Measurements from ENCODE around the gene DEFB125.
"Not testable (repeated sequence)": the region's sequence is repeated elsewhere in the genome, so short reads cannot be mapped to it uniquely, and the experiment has no call there.

Gene DEFB125

GRCh38 chr20:87401-87800, at the start of gene DEFB125:
Gene DEFB125, plus strand, starts transcription at chr20:87672. Its CDS starts 38 bp downstream, at chr20:87710.
- no peak for DNase-seq

DNA sequence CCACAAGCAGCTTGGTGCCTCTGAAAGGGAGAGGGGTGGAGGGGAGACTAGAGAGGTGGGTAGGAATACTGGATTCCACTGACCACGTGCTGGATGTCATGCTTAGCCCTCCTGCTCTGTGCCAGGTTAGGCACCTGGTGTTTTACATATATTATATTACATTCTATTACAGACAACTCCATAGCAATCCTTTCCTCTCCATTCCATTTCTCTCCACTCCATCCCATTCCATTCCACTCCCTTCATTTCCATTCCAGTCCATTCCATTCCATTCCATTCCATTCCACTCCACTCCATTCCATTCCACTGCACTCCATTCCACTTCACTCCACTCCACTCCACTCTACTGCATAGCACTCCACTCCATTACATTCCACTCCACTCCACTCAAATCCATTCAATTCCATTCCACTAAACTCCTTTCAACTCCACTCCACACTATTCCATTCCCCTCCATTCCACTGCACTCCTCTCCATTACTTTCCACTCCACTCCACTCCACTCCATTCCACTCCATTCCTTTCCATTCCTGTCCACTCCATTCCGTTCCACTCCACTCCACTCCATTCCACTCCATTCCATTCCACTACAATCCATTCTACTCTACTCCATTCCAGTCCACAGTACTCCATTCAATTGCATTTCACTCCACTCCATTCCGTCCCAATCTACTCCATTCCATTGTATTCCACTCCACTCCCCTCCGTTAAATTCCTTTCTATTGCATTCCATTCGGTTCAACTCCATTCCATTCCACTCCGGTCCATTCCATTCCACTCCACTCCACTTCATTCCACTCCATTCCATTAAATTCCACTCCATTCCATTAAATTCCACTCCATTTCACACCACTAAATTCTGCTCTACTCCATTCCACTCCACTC, 27.2 kb upstream of the DEFB125 start:
- no peak for DNase-seq

- DNase-seq: no peak
These were observed 26.2 kb upstream of the DEFB125 start for GRCh38 chr20:61230-61629.

DNA sequence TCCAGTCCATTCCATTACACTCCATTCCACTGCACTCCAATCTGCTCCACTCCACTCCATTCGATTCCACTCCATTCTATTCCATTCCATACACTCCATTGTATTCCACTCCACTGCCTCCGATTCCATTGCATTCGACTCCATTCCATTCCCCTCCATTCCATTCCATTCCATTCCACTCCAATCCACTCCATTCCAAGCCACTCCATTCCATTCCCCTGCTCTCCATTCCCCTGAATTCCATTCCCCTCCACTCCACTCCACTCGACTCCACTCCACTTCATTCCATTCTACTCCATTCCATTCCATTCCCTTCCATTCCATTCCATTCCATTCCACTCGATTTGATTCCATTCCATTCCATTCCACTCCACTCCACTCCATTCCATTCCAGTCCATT, 25.7 kb upstream of the DEFB125 start:
- DNase-seq: no peak

DNA sequence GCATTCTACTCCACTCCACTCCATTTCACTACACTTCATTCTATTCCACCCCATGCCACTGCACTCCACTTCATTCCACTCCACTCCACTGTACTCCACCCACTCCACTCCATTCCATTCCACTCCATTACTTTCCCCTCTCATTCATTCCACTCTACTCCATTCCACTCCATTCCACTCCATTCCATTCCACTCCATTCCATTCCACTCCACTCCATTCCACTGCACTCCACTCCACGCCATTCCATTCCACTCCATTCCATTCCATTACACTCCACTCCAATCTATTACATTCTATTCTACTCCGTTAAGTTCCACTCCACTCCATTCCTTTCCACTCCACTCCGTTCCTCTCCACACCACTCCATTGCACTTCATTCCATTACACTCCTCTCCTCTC, 25.0 kb upstream of the DEFB125 start:
- no peak for DNase-seq

DNA sequence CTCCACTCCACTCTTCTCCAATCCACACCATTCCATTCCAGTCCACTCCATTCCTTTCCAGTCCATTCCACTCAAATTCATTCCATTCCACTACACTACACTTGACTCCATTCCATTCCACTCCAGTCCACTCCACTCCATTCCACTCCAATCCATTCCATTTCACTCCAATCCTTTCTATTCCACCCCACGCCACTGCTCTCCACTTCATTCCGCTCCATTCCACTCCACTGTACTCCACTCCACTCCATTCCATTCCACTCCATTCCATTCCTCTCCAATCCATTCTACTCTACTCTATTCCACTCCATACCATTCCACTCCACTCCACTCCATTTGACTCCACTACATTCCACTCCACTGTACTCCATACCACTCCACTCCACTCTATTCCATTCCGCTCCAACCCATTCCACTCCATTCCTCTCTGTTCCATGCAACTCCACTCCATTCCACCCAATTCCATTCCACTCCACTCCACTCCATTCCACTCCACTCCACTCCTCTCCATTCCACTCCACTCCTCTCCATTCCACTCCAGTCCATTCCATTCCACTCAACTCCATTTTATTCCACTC, 23.4 kb upstream of the DEFB125 start:
- no peak for DNase-seq

DNA sequence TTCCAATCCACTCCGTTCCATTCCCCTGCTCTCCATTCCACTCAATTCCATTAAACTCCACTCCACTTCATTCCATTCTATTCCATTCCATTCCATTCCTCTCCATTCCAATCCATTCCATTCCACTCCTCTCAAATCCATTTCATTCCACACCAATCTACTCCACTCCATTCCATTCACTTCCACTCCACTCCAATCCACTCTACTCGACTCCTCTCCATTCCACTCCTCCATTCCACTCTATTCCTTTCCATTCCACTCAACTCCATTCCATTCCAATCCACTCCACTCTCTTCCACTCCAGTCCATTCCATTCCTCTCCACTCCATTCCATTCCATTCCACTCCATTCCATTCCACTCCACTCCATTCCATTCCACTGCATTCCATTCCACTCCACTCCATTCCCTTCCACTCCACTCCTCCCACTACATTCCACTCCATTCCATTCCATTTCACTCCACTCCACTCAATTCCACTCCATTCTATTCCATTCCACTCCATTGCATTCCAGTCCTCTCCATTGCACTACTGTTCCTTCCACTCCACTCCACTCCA, 22.6 kb upstream of the DEFB125 start:
- no peak for DNase-seq

- DNase-seq: no peak
These were observed 10.2 kb upstream of the DEFB125 start for GRCh38 chr20:77231-77630.

DNA sequence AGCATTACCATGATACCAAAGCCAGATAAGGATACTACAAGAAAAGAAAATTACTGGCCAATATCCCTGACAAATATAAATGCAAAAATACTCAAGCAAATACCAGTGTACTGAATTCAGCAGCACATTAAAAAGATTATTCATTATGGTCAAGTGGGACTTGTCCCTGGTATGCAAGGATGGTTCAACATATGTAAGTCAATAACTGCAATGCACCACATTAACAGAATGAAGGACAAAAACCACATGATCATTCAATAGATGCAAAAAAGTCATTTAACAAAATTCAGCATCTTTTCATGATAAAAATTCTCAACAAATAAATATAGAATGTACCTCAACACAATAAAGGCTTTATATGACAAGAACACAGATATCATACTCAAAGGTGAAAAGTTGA, 9.1 kb upstream of the DEFB125 start:
- DNase-seq: no peak

DNA sequence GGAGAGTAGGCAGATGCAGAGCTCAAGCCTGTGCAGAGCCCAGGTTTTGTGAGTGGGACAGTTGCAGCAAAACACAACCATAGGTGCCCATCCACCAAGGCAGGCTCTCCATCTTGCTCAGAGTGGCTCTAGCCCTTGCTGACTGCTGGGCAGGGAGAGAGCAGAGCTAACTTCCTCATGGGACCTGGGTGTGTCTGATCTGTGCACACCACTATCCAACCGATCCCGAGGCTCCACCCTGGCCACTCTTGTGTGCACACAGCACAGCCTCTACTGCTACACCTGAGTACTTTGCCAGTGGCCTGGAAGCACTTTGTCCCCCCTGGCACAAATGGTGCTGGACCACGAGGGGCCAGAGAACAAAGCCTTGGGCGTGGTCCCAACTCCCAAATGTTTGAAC, 7.9 kb upstream of the DEFB125 start:
- DNase-seq: no peak

- DNase-seq: no peak
These were observed 3.2 kb downstream of the DEFB125 start for GRCh38 chr20:90651-91050.

GRCh38 chr20:93641-94040, 6.2 kb downstream of the DEFB125 start:
- DNase-seq: no peak

GRCh38 chr20:95215-95614, 7.7 kb downstream of the DEFB125 start:
- DNase-seq: no peak

GRCh38 chr20:97691-98090, 10.2 kb downstream of the DEFB125 start:
- not testable (repeated sequence) for DNase-seq

DNA sequence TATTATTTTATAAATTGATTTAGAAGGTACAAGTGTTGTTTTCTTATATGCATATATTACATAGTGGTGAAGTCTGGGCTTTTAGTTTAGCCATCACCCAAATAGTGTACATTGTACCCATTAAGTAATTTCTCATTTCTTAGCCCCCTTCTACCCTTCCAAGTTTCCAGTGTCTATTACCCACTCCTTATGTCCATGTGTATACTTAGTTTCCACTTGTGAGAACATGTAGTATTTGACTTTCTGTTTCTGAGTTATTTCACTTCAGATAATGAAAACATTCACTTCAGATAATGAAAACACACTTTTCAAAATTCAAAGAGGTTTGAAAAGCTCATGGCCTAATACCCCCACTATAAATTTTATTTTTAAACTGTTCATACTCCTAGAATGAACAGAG, 14.5 kb downstream of the DEFB125 start:
- DNase-seq: no peak

- no peak for DNase-seq
These were observed 16.0 kb downstream of the DEFB125 start for GRCh38 chr20:103456-103855.

- DNase-seq: no peak
These were observed 24.9 kb downstream of the DEFB125 start for GRCh38 chr20:112396-112795.

GRCh38 chr20:117518-117917, 30.0 kb downstream of the DEFB125 start:
- no peak for DNase-seq

- DNase-seq: not testable (repeated sequence)
These were observed 42.4 kb downstream of the DEFB125 start for GRCh38 chr20:129786-130323.

GRCh38 chr20:137668-138490, 50.4 kb downstream of the DEFB125 start:
- no peak for DNase-seq

- no peak for DNase-seq
These were observed 54.8 kb downstream of the DEFB125 start, which contains the start of gene DEFB126 for GRCh38 chr20:142290-142689. Gene DEFB126, plus strand, starts transcription at chr20:142590. Its CDS starts 39 bp downstream, at chr20:142629.

DNA sequence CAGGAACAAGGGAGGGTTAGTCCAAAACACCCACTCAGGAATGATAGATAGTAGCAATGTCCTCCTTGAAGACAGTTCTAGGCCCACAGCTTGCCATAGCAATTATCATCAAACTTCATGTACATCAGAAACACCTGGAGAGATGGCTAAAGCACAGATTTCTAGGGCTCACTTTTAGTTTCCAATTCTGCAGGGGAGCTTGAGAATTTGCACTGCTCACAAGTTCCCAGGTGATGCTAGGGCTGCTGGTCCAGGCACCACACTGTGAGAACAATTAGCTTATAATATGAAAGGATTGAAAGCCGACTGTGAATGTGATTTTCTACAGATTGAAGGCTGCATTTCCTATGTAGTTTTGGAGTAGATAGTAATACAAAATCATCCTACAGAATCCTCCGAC, 58.4 kb downstream of the DEFB125 start:
- no peak for DNase-seq
